SK-N-MC (cell line): ENCODE data around the gene PRTFDC1.

ENCODE experiments used
- EZH2 ChIP-seq: fragments of 200-600 bp; sonication (generic); IDR thresholded peaks from one replicate; pipeline ENCODE4 v1.6.1; 2017; ENCODE audit warnings: antibody characterized with exemption
- POLR2AphosphoS5 ChIP-seq: IDR thresholded peaks from 2 replicates; pipeline ENCODE4 v1.6.1; 2012; ENCODE audit warnings: mild to moderate bottlenecking, low read depth, low read length, borderline replicate concordance

- TF ChIP-seq POLR2AphosphoS5 (no peak), EZH2 (no peak)
Observed at GRCh38 chr10:24979685-24980084, 27.3 kb upstream of the PRTFDC1 start.
